ENCODE results near the gene HOXB3.

Gene HOXB3

DNA sequence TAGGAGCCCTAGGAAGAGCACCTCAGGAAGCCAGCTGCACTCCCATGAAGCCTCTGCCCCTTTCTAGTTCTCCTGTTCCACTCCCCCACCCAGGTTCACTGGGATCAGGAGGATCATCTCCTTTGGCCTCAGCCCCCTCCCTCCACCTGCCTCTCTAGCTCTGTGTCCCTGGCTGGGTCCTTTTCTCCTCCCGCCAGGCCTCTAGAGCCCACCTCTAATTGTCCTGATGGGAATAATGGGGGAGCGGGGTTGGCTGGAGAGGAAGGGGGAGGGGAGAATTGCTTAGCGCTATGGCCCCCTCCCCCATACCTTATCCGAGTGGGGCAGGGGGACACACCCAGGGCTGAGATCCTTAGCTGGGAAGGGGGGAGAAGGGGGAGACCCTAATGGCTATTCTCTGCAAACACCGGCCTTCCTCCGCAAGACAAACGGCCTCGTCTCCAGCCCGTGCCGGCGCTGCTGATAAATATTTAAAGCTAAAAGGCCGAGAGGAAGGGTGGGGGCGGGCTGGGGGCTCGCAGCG is 19.8 kb upstream of the HOXB3 start:
- no peak overlapping the region for H3K18ac ChIP-seq (ENCODE audit: low read length)
- no peak overlapping the region for H3K4me3 ChIP-seq (ENCODE audit: low read length)

GRCh38 chr17:48609033-48609432 is 19.0 kb upstream of the HOXB3 start:
- Histone ChIP-seq H4K5ac (ENCODE audit: low read length) (no peak overlapping the region), H3K4me1 (ENCODE audit: control insufficient read depth, low read depth, low read length) (no peaks in the 10 kb centered on the region), H3K4me2 (ENCODE audit: low read length) (no peak overlapping the region), H2BK120ac (ENCODE audit: low read depth, low read length) (no peak overlapping the region), H2BK5ac (ENCODE audit: low read length) (no peak overlapping the region), H3K9ac (ENCODE audit: low read length) (no peak overlapping the region), H2AK5ac (ENCODE audit: low read length) (no peak overlapping the region), H3K23ac (ENCODE audit: low read length) (no peak overlapping the region), H3K4ac (ENCODE audit: low read depth, low read length) (no peak overlapping the region), H3K27ac (ENCODE audit: low read depth, low read length) (no peak overlapping the region), H4K8ac (ENCODE audit: low read depth, low read length) (no peak overlapping the region), H3K36me3 (ENCODE audit: control insufficient read depth, insufficient read depth, low read length) (no peaks in the 10 kb centered on the region), H3K79me1 (ENCODE audit: low read length) (no peaks in the 10 kb centered on the region), H3K79me2 (ENCODE audit: control insufficient read depth, insufficient read depth, low read length) (no peaks in the 10 kb centered on the region), H3K4me3 (ENCODE audit: low read length) (no peak overlapping the region), H2BK15ac (replicated peaks; ENCODE audit: low read depth) (no peak overlapping the region), H3K27me3 (ENCODE audit: insufficient read depth, low read length, poor library complexity) (peaks cover 89% of the 10 kb centered on the region), H3K56ac (ENCODE audit: low read length) (no peak overlapping the region), H3K18ac (ENCODE audit: low read length) (no peak overlapping the region)
- DNase-seq: no peak

More for the DNA sequence above, 19.8 kb upstream of the HOXB3 start:
- Histone ChIP-seq H3K4me1 (ENCODE audit: control insufficient read depth, low read depth, low read length) (no peaks in the 10 kb centered on the region), H2BK120ac (ENCODE audit: low read depth, low read length) (no peak overlapping the region), H4K8ac (ENCODE audit: low read depth, low read length) (no peak overlapping the region), H3K23ac (ENCODE audit: low read length) (no peak overlapping the region), H3K79me1 (ENCODE audit: low read length) (no peaks in the 10 kb centered on the region), H3K79me2 (ENCODE audit: control insufficient read depth, insufficient read depth, low read length) (no peaks in the 10 kb centered on the region), H3K56ac (ENCODE audit: low read length) (peak overlapping the region; percentile 67), H3K27ac (ENCODE audit: low read depth, low read length) (no peak overlapping the region), H3K9ac (ENCODE audit: low read length) (no peak overlapping the region), H2AK5ac (ENCODE audit: low read length) (no peak overlapping the region), H3K36me3 (ENCODE audit: control insufficient read depth, insufficient read depth, low read length) (no peaks in the 10 kb centered on the region), H2BK15ac (replicated peaks; ENCODE audit: low read depth) (no peak overlapping the region), H4K5ac (ENCODE audit: low read length) (no peak overlapping the region), H3K4me2 (ENCODE audit: low read length) (no peak overlapping the region), H3K4ac (ENCODE audit: low read depth, low read length) (no peak overlapping the region), H3K27me3 (ENCODE audit: insufficient read depth, low read length, poor library complexity) (peaks cover 87% of the 10 kb centered on the region), H2BK5ac (ENCODE audit: low read length) (no peak overlapping the region)
- DNase-seq: no peak
- WGBS (ENCODE audit: extremely low coverage, insufficient coverage, low lambda C conversion rate): no CpG with 5 or more reads among the region's 15 CpGs

DNA sequence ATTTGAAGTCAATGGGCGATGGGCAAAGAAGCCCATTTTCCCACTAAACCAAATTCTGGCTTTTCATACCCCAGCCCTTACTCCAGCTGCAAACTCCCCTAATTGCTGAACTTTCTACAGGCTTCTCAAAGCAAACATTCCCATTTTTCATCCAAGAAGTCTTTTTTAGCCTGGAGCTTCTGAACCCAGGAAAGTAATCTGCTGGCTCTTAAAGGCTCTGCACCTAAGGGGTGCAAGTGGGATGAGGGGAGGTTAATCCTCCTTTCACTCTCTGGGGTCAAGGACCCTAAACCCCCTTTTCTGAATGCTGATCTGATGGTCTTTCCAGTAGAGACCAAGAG is 18.4 kb upstream of the HOXB3 start:
- Histone ChIP-seq H3K23ac (ENCODE audit: low read length) (no peak overlapping the region), H3K56ac (ENCODE audit: low read length) (no peak overlapping the region), H3K36me3 (ENCODE audit: control insufficient read depth, insufficient read depth, low read length) (no peaks in the 10 kb centered on the region), H4K8ac (ENCODE audit: low read depth, low read length) (no peak overlapping the region), H2BK5ac (ENCODE audit: low read length) (no peak overlapping the region), H2BK120ac (ENCODE audit: low read depth, low read length) (no peak overlapping the region), H3K27ac (ENCODE audit: low read depth, low read length) (no peak overlapping the region), H3K4me3 (ENCODE audit: low read length) (no peak overlapping the region), H3K4me1 (ENCODE audit: control insufficient read depth, low read depth, low read length) (no peaks in the 10 kb centered on the region), H2BK15ac (replicated peaks; ENCODE audit: low read depth) (no peak overlapping the region), H3K27me3 (ENCODE audit: insufficient read depth, low read length, poor library complexity) (peaks cover 89% of the 10 kb centered on the region), H3K4ac (ENCODE audit: low read depth, low read length) (no peak overlapping the region), H3K79me1 (ENCODE audit: low read length) (no peaks in the 10 kb centered on the region), H3K18ac (ENCODE audit: low read length) (no peak overlapping the region), H3K79me2 (ENCODE audit: control insufficient read depth, insufficient read depth, low read length) (no peaks in the 10 kb centered on the region), H2AK5ac (ENCODE audit: low read length) (no peak overlapping the region), H4K5ac (ENCODE audit: low read length) (no peak overlapping the region), H3K4me2 (ENCODE audit: low read length) (no peak overlapping the region), H3K9ac (ENCODE audit: low read length) (no peak overlapping the region)
- no CpG with 5 or more reads among the region's 1 CpG for WGBS (ENCODE audit: extremely low coverage, insufficient coverage, low lambda C conversion rate)
- DNase-seq: no peak

DNA sequence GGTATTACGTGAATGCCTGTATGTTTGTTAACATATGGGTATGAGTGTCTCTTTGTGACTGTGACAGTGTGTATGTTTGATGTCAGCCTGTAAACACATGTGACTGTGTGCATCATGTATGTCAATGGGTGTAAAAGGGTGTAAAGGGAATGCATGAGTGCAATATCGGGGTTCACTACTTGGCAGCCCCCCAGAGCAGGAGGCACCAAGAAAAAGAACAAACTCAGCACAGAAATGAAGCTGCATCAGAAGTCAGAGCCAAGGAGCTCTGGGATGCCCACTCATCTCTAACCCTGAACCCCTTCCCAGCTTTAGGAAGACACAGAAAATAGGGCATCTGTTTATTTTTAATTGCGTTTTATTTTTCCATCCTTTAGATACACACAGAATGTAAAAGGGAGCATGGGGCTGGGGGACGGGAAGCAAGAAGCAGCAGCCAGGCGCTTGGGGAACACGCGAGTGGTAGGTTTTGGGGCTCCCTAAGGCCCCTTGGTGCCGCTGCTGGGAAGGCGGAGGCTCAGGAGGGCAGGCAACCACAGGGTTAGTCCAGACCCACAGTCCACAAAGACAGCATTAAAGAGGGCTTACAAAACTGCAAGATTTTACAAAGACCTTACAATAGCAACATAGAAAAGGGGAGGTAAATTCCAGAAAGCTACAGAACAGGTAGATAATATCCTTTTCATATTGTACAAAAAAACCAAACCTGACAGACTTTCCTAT is 17.0 kb upstream of the HOXB3 start:
- Histone ChIP-seq H4K5ac (ENCODE audit: low read length) (no peak overlapping the region), H3K9ac (ENCODE audit: low read length) (no peak overlapping the region), H2BK15ac (replicated peaks; ENCODE audit: low read depth) (no peak overlapping the region), H2AK5ac (ENCODE audit: low read length) (no peak overlapping the region), H3K4me3 (ENCODE audit: low read length) (no peak overlapping the region), H3K56ac (ENCODE audit: low read length) (no peak overlapping the region), H3K79me1 (ENCODE audit: low read length) (no peaks in the 10 kb centered on the region), H3K27ac (ENCODE audit: low read depth, low read length) (no peak overlapping the region), H3K4me1 (ENCODE audit: control insufficient read depth, low read depth, low read length) (no peaks in the 10 kb centered on the region), H2BK120ac (ENCODE audit: low read depth, low read length) (no peak overlapping the region), H2BK5ac (ENCODE audit: low read length) (no peak overlapping the region), H3K23ac (ENCODE audit: low read length) (no peak overlapping the region), H4K8ac (ENCODE audit: low read depth, low read length) (no peak overlapping the region), H3K18ac (ENCODE audit: low read length) (no peak overlapping the region), H3K4me2 (ENCODE audit: low read length) (no peak overlapping the region), H3K4ac (ENCODE audit: low read depth, low read length) (no peak overlapping the region), H3K36me3 (ENCODE audit: control insufficient read depth, insufficient read depth, low read length) (no peaks in the 10 kb centered on the region), H3K27me3 (ENCODE audit: insufficient read depth, low read length, poor library complexity) (peaks cover 89% of the 10 kb centered on the region), H3K79me2 (ENCODE audit: control insufficient read depth, insufficient read depth, low read length) (no peaks in the 10 kb centered on the region)
- no CpG with 5 or more reads among the region's 9 CpGs for WGBS (ENCODE audit: extremely low coverage, insufficient coverage, low lambda C conversion rate)
- no peak for DNase-seq

GRCh38 chr17:48605991-48606891 is 16.2 kb upstream of the HOXB3 start:
- no peak overlapping the region for H3K23ac ChIP-seq (ENCODE audit: low read length)

More at GRCh38 chr17:48605991-48606891, 16.2 kb upstream of the HOXB3 start:
- no CpG with 5 or more reads among the region's 41 CpGs for WGBS (ENCODE audit: extremely low coverage, insufficient coverage, low lambda C conversion rate)
- no peak overlapping the region for H3K4me2 ChIP-seq (ENCODE audit: low read length)
- no peak overlapping the region for H2BK15ac ChIP-seq (replicated peaks; ENCODE audit: low read depth)
- no peak overlapping the region for H4K5ac ChIP-seq (ENCODE audit: low read length)
- H2BK5ac ChIP-seq (ENCODE audit: low read length): no peak overlapping the region
- no peak overlapping the region for H3K9ac ChIP-seq (ENCODE audit: low read length)
- no peak overlapping the region for H3K4me3 ChIP-seq (ENCODE audit: low read length)
- no peak overlapping the region for H3K18ac ChIP-seq (ENCODE audit: low read length)
- no peak overlapping the region for H2BK120ac ChIP-seq (ENCODE audit: low read depth, low read length)
- no peak overlapping the region for H3K27ac ChIP-seq (ENCODE audit: low read depth, low read length)
- H3K56ac ChIP-seq (ENCODE audit: low read length): no peak overlapping the region
- no peaks in the 10 kb centered on the region for H3K36me3 ChIP-seq (ENCODE audit: control insufficient read depth, insufficient read depth, low read length)
- no peaks in the 10 kb centered on the region for H3K79me1 ChIP-seq (ENCODE audit: low read length)
- no peak overlapping the region for H3K4ac ChIP-seq (ENCODE audit: low read depth, low read length)
- no peaks in the 10 kb centered on the region for H3K79me2 ChIP-seq (ENCODE audit: control insufficient read depth, insufficient read depth, low read length)
- peaks cover 4% of the 10 kb centered on the region for H3K4me1 ChIP-seq (ENCODE audit: control insufficient read depth, low read depth, low read length)
- H3K27me3 ChIP-seq (ENCODE audit: insufficient read depth, low read length, poor library complexity): peaks cover 90% of the 10 kb centered on the region
- no peak overlapping the region for H4K8ac ChIP-seq (ENCODE audit: low read depth, low read length)
- H2AK5ac ChIP-seq (ENCODE audit: low read length): no peak overlapping the region
- no peak for DNase-seq
